ENCODE measurements around the gene STOM.

The STOM gene

GRCh38 chr9:121368745-121369144 is 1.3 kb downstream of the STOM start:
- DNase-seq, result no peak

- DNase-seq, result no peak
Measured at GRCh38 chr9:121368138-121368522, 1.9 kb downstream of the STOM start.

GRCh38 chr9:121367306-121368137 is 2.5 kb downstream of the STOM start:
- DNase-seq, result no peak

GRCh38 chr9:121366611-121367192 is 3.3 kb downstream of the STOM start:
- DNase-seq, result no peak

GRCh38 chr9:121365564-121365963 is 4.5 kb downstream of the STOM start:
- no peak for DNase-seq

- DNase-seq, result no peak
Measured at GRCh38 chr9:121364886-121365285, 5.2 kb downstream of the STOM start.

GRCh38 chr9:121364077-121364476 is 6.0 kb downstream of the STOM start:
- DNase-seq, result no peak

- no peak for DNase-seq
Measured at GRCh38 chr9:121363622-121363961, 6.5 kb downstream of the STOM start.

- no peak for DNase-seq
Measured at GRCh38 chr9:121362813-121363621, 7.0 kb downstream of the STOM start.

- DNase-seq, result no peak
Measured at GRCh38 chr9:121360601-121361374, 9.3 kb downstream of the STOM start.

GRCh38 chr9:121359351-121360294 is 10.4 kb downstream of the STOM start:
- no peak for DNase-seq

- no peak for DNase-seq
Measured at GRCh38 chr9:121358751-121359150, 11.3 kb downstream of the STOM start.

- DNase-seq, result no peak
Measured at GRCh38 chr9:121357011-121357410, 13.0 kb downstream of the STOM start.

GRCh38 chr9:121354762-121355161 is 15.3 kb downstream of the STOM start:
- DNase-seq, result no peak

GRCh38 chr9:121354141-121354540 is 15.9 kb downstream of the STOM start:
- DNase-seq, result no peak

GRCh38 chr9:121353241-121354061 is 16.6 kb downstream of the STOM start:
- no peak for DNase-seq

GRCh38 chr9:121350993-121351561 is 19.0 kb downstream of the STOM start:
- DNase-seq, result no peak

GRCh38 chr9:121350036-121350435 is 20.0 kb downstream of the STOM start:
- no peak for DNase-seq

- DNase-seq, result no peak
Measured at GRCh38 chr9:121349009-121349408, 21.0 kb downstream of the STOM start.

- DNase-seq, result no peak
Measured at GRCh38 chr9:121348221-121348620, 21.8 kb downstream of the STOM start.

GRCh38 chr9:121345070-121345469 is 25.0 kb downstream of the STOM start:
- no peak for DNase-seq
